Mucosa of gallbladder (tissue), 1 donor: ENCODE results near the gene PSG3. TPM values are rescaled to one million over a fixed set of nuclear protein-coding genes. Genes with fewer than 3 reads are reported as not detected.
"Not testable (repeated sequence)": the region's sequence is repeated elsewhere in the genome, so short reads cannot be mapped to it uniquely, and the experiment has no call there.

Source experiments
- DNase-seq: peaks from one replicate; pipeline ENCODE4 v3.0.0-alpha.2; 2020; ENCODE audit warnings: low spot score
- total RNA-seq: library from RNA; stranded (reverse); gene quantifications from one replicate; pipeline ENCODE4 v1.2.1, GENCODE V29; 2021
- donor health status: DM: no; HTN: no; CAD: no.

The PSG3 gene
- total RNA-seq, 1 donor from 2014 or later: not detected

GRCh38 chr19:42695811-42696503, 44.3 kb downstream of the PSG3 start:
- no peak for DNase-seq

- no peak for DNase-seq
Observed at GRCh38 chr19:42693760-42694350, 46.4 kb downstream of the PSG3 start.

- DNase-seq: no peak
Observed at GRCh38 chr19:42683917-42684513, 56.3 kb downstream of the PSG3 start.

DNA sequence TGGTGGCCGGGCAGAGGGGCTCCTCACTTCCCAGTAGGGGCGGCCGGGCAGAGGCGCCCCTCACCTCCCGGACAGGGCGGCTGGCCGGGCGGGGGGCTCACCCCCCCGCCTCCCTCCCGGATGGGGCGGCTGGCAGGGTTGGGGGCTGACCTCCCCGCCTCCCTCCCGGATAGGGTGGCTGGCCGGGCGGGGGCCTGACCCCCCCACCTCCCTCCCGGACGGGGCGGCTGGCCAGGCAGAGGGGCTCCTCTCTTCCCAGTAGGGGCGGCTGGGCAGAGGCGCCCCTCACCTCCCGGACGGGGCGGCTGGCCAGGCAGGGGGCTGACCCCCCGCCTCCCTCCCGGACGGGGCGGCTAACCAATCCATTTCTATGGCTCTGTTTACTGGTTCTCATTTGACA, 64.0 kb downstream of the PSG3 start:
- not testable (repeated sequence) for DNase-seq

- DNase-seq: not testable (repeated sequence)
Observed at GRCh38 chr19:42674549-42674948, 65.7 kb downstream of the PSG3 start.

Other genes with a start within 250 kb of the PSG3 start
- gene CEACAM1, start 212.0 kb downstream of the PSG3 start, total RNA-seq: 19.5 TPM
- not detected for gene CEACAM8, start 145.6 kb downstream of the PSG3 start, total RNA-seq
- not detected for gene PSG8, start 25.2 kb upstream of the PSG3 start, total RNA-seq
- gene PSG1, start 139.2 kb upstream of the PSG3 start, total RNA-seq: not detected
- not detected for gene PSG6, start 177.4 kb upstream of the PSG3 start, total RNA-seq
- gene PSG7, start 196.7 kb upstream of the PSG3 start, total RNA-seq: not detected